C4-2B (cell line): ENCODE measurements around the gene SLC1A2.

Experiments
- H3K27ac ChIP-seq: fragments of 450-650 bp; 2 replicates; pipeline ENCODE4 v1.5.1; 2017
- ZFX ChIP-seq: fragments of 450-650 bp; IDR thresholded peaks from 2 replicates; pipeline ENCODE4 v1.6.1; 2017
- TF ChIP-seq, protein P1 (sequence below): fragments of 450-650 bp; conservative IDR thresholded peaks from 2 replicates; pipeline ENCODE4 v1.5.1; 2017; ENCODE audit warnings: mild to moderate bottlenecking

Gene SLC1A2

DNA sequence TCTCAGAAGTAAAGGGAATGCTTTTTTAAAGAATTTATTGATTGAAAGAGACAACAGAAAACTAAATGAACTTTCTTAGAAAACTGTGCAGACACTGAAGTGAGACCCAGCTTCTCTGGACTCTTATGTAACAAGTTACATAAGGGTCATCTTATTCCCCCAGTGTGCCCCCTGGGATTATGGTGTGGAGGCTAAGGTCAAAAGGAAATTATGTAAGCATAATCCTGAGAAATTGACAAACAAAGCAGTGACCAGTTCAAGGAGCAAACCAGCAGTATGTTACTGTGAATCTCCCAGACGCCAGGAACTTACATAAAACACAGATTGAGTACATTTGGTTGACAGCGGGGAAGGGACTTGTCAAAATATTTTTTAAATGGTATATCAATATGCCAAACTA is 78.6 kb downstream of the SLC1A2 start:
- TF ChIP-seq, protein P1, sequence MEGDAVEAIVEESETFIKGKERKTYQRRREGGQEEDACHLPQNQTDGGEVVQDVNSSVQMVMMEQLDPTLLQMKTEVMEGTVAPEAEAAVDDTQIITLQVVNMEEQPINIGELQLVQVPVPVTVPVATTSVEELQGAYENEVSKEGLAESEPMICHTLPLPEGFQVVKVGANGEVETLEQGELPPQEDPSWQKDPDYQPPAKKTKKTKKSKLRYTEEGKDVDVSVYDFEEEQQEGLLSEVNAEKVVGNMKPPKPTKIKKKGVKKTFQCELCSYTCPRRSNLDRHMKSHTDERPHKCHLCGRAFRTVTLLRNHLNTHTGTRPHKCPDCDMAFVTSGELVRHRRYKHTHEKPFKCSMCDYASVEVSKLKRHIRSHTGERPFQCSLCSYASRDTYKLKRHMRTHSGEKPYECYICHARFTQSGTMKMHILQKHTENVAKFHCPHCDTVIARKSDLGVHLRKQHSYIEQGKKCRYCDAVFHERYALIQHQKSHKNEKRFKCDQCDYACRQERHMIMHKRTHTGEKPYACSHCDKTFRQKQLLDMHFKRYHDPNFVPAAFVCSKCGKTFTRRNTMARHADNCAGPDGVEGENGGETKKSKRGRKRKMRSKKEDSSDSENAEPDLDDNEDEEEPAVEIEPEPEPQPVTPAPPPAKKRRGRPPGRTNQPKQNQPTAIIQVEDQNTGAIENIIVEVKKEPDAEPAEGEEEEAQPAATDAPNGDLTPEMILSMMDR = no peak
- no peak for TF ChIP-seq ZFX
- H3K27ac ChIP-seq = no peak overlapping the region

- TF ChIP-seq, protein P1 = no peak
- TF ChIP-seq ZFX = no peak
These were observed 79.3 kb downstream of the SLC1A2 start for GRCh38 chr11:35340071-35340470.

DNA sequence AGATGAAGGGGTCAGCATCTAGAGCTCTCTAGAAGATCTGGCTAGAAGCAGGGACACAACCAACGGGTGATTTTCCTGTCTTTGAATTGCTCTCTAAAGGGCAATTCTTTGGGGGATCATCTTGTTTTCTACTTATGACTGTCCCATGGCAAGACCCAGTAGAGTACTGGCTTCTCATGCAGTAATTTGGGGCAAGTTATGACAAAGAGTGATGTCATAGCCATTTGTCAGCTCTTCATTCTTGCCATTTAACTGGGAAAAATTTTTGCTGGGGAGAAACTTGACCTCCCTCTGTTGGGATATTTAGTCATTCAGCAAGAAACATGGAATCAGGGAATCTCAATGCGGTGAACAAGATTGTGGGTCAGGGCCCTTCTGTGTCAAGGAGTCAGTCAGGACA is 80.4 kb downstream of the SLC1A2 start:
- peak overlapping the region; percentile 76; the same call in 1 of the 2 replicates for H3K27ac ChIP-seq
- TF ChIP-seq ZFX = no peak
- TF ChIP-seq, protein P1 = no peak

More at GRCh38 chr11:35340071-35340470, 79.3 kb downstream of the SLC1A2 start:
- H3K27ac ChIP-seq = peak overlapping the region; percentile 25; the same call in 1 of the 2 replicates

DNA sequence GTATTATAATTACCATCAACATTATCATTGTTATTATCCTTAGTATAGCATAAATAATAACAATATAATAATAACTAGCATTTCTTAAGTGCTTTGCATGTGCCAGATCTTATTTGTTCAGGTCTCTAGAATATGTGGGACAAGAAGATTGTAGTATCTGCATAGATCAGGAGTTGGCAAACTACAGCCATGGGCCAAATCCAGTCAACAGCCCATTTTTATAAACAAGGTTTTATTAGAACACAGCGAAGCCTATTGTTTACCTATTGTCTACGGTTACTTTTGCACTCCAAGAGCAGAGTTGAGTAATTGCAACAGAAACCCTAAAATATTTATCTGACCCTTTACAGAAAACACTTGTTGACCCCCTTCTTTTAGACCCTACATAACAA is 81.4 kb downstream of the SLC1A2 start:
- no peak for TF ChIP-seq ZFX
- TF ChIP-seq, protein P1 = peak; percentile 15; the same call in 1 of the 2 replicates
- peak overlapping the region; percentile 76; the same call in 1 of the 2 replicates for H3K27ac ChIP-seq

- H3K27ac ChIP-seq = peak overlapping the region; percentile 71; the same call in 1 of the 2 replicates
- no peak for TF ChIP-seq ZFX
- TF ChIP-seq, protein P1 = no peak
These were observed 82.0 kb downstream of the SLC1A2 start for GRCh38 chr11:35337136-35337913.

DNA sequence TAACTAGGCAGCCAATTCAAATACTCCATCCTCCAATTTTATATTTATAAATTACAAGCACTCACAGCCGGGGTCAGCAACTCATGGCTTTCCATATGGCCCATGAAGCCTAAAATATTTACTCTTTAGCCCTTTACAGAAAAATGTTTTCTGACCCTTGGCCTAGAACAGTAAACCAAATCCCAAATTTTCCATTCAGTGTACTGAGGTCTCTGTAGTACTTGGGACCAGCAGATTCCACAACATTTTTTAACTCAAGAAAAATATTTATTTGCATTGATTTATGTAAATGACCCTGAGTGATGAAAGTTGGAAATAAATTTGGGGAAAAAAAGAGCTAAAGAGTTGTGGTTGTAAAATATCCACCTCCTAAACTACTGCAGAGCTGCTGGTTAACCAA is 82.6 kb downstream of the SLC1A2 start:
- peak overlapping the region; percentile 71; the same call in 1 of the 2 replicates for H3K27ac ChIP-seq
- no peak for TF ChIP-seq ZFX
- TF ChIP-seq, protein P1 = no peak

DNA sequence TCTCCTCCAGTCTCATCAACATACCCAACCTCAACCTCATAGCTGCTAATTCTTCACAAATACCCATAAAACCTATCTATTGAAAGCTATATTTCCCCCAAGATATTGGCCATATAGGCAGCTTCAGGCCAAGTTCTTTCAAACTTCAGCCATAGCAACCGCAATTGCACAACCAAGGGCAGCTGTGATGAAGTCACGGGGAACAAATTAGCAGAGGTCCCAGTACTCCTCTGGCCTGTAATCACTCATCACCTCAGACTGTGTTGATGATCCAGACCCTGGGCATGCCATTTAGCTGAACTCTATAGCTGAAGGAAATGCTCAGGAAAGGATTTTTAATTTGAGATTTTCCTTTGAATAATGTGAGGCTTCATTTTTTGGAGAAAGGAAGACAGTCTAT is 84.1 kb downstream of the SLC1A2 start:
- TF ChIP-seq, protein P1 = no peak
- TF ChIP-seq ZFX = no peak
- no peak overlapping the region for H3K27ac ChIP-seq
